GM18526 (cell line): ENCODE results near the gene LINS1.

Experiments
- POLR2A ChIP-seq: IDR thresholded peaks from 3 replicates; pipeline ENCODE4 v1.6.1; 2011; ENCODE audit not compliant: insufficient read length; ENCODE audit errors: extremely low read depth

The LINS1 gene

GRCh38 chr15:100602064-100602822, at the start of gene LINS1, which contains the start of gene ASB7:
LINS1 (minus strand) TSS chr15:100602184; CDS start chr15:100580842, 21,342 bp downstream.
ASB7 (plus strand) TSS chr15:100602589; CDS start chr15:100612217, 9,628 bp downstream.
- peak; percentile 54 for TF ChIP-seq POLR2A

GRCh38 chr15:100651253-100651652, 49.3 kb upstream of the LINS1 start:
- no peak for TF ChIP-seq POLR2A

GRCh38 chr15:100650685-100651084, 48.7 kb upstream of the LINS1 start:
- no peak for TF ChIP-seq POLR2A

- no peak for TF ChIP-seq POLR2A
Measured at GRCh38 chr15:100648951-100649350, 47.0 kb upstream of the LINS1 start.

- TF ChIP-seq POLR2A = no peak
Measured at GRCh38 chr15:100645671-100646070, 43.7 kb upstream of the LINS1 start.

GRCh38 chr15:100642950-100643338, 41.0 kb upstream of the LINS1 start:
- no peak for TF ChIP-seq POLR2A

- no peak for TF ChIP-seq POLR2A
Measured at GRCh38 chr15:100642213-100642949, 40.4 kb upstream of the LINS1 start.

GRCh38 chr15:100638177-100638730, 36.3 kb upstream of the LINS1 start:
- no peak for TF ChIP-seq POLR2A

- TF ChIP-seq POLR2A = no peak
Measured at GRCh38 chr15:100635406-100636071, 33.6 kb upstream of the LINS1 start.

- no peak for TF ChIP-seq POLR2A
Measured at GRCh38 chr15:100633763-100634075, 31.7 kb upstream of the LINS1 start.

- TF ChIP-seq POLR2A = no peak
Measured at GRCh38 chr15:100631831-100632230, 29.8 kb upstream of the LINS1 start.

- TF ChIP-seq POLR2A = no peak
Measured at GRCh38 chr15:100628746-100629145, 26.8 kb upstream of the LINS1 start.

- TF ChIP-seq POLR2A = no peak
Measured at GRCh38 chr15:100627789-100628395, 25.9 kb upstream of the LINS1 start.

GRCh38 chr15:100623301-100623700, 21.3 kb upstream of the LINS1 start:
- TF ChIP-seq POLR2A = no peak

- TF ChIP-seq POLR2A = no peak
Measured at GRCh38 chr15:100616700-100617099, 14.7 kb upstream of the LINS1 start.
